T-helper 1 cell treated with Interleukin-12 subunit alpha and Interleukin-12 subunit beta and Interleukin-4 antibody, amounts not matched to agents 30 μg/mL and 1 μg/mL, for 36 hours (primary cell): ENCODE measurements around the gene CHCHD3.
"Not testable (repeated sequence)": the region's sequence is repeated elsewhere in the genome, so short reads cannot be mapped to it uniquely, and the experiment has no call there.

Source experiments
- H3K27ac Mint-ChIP-seq: one replicate; pipeline ENCODE4 v1.8.0; 2021; ENCODE audit warnings: mild to moderate bottlenecking, mixed read lengths
- H3K27me3 Mint-ChIP-seq: one replicate; pipeline ENCODE4 v1.8.0; 2021; ENCODE audit warnings: low read depth, mixed read lengths
- H3K36me3 Mint-ChIP-seq: one replicate; pipeline ENCODE4 v1.8.0; 2021; ENCODE audit warnings: low read depth, mixed read lengths
- H3K4me1 Mint-ChIP-seq: one replicate; pipeline ENCODE4 v1.8.0; 2021; ENCODE audit warnings: low read depth, mixed read lengths
- H3K4me3 Mint-ChIP-seq: one replicate; pipeline ENCODE4 v1.8.0; 2021; ENCODE audit warnings: mild to moderate bottlenecking, moderate library complexity, mixed read lengths
- H3K9me3 Mint-ChIP-seq: one replicate; pipeline ENCODE4 v1.8.0; 2021; ENCODE audit warnings: mixed read lengths

Gene CHCHD3

DNA sequence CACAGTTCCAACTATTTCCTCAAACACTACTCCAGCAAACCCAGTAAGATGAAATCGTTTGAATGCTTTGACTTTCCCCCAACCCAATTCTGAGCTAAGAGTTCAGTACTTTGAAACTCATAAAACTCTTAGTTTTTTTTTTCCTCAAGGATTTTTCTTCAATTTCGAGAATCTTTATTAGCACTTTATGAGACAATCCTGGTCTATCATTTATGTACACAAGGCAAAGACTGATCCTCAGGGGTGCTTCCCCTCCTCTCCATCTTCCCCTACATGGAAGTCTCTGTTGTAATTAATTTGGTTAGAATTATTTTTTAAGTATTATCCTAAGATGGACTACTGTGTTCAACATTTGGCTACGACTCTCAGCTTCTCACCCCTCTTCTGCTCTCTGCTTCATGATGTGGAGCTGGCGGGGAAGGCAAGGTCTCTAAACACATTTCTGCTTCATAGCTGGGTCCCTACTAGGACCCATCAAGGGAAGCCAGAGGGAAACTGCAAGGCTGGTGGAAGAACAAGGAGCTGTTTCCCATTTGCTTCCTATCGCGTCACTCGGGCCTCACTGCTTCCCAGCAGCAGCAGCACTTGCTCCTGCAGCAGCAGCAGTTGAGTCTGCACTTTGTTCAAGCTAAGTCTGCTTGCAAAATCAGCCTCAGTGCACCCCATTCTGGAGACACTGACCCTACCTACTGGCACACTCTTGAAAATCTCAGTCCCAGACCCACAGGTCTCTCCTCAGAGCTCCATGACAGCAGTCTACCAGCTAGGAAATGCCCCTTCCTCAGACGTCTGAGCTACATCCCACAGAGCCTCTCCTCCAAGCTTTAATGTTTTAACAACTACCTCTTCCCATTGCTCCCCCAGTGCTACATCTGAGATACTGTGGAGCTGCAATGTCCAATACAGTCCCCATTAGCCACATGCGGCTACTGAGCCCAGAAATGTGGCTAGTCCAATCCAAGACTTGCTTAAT is 90.0 kb downstream of the CHCHD3 start:
- no peaks in the 10 kb centered on the region for H3K27me3 Mint-ChIP-seq
- H3K4me1 Mint-ChIP-seq: peaks cover 5% of the 10 kb centered on the region
- peaks cover 2% of the 10 kb centered on the region for H3K36me3 Mint-ChIP-seq
- no peak overlapping the region for H3K27ac Mint-ChIP-seq
- H3K9me3 Mint-ChIP-seq: no peaks in the 10 kb centered on the region
- no peak overlapping the region for H3K4me3 Mint-ChIP-seq

DNA sequence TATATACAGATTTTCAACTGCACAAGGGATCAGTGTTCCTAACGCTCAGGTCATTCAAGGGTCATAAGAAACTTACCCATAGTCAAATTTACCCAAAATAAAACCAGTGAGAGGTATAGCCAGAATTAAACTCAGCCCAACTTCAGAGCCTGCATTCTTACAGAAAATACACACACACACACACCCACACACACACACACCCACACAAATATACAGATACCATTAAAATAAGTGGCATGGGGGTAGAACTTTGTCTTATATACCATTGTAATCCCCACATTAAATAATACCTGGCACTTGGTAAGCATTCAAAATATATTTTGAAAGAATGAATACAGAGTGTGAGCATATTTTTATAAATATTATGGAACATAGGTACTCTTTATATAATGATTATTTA is 93.8 kb downstream of the CHCHD3 start:
- Mint-ChIP-seq H3K9me3 (peaks cover 5% of the 10 kb centered on the region), H3K4me1 (peaks cover 2% of the 10 kb centered on the region), H3K4me3 (no peak overlapping the region), H3K36me3 (peaks cover 2% of the 10 kb centered on the region), H3K27me3 (no peaks in the 10 kb centered on the region), H3K27ac (no peak overlapping the region)

DNA sequence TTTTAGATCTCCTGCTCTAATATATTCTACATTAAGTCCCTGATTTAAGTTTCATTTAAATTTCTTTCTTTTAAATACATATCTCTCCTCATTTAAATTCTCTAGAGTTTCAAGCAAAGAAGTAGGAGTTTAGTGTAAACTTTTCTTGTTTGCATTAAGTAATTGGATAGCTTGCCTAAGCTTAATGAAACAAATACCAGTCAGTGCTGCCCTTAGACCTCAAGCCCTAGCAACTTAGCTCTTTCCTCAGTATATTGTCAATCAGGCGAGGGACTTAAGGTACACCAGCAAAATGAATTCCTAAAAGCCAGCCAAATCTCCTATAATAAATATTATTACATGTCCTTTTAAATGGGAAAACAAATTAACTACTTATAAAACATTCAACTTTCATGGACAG is 101.5 kb downstream of the CHCHD3 start:
- no peak overlapping the region for H3K27ac Mint-ChIP-seq
- no peaks in the 10 kb centered on the region for H3K9me3 Mint-ChIP-seq
- no peaks in the 10 kb centered on the region for H3K4me1 Mint-ChIP-seq
- H3K27me3 Mint-ChIP-seq: no peaks in the 10 kb centered on the region
- no peak overlapping the region for H3K4me3 Mint-ChIP-seq
- no peaks in the 10 kb centered on the region for H3K36me3 Mint-ChIP-seq

DNA sequence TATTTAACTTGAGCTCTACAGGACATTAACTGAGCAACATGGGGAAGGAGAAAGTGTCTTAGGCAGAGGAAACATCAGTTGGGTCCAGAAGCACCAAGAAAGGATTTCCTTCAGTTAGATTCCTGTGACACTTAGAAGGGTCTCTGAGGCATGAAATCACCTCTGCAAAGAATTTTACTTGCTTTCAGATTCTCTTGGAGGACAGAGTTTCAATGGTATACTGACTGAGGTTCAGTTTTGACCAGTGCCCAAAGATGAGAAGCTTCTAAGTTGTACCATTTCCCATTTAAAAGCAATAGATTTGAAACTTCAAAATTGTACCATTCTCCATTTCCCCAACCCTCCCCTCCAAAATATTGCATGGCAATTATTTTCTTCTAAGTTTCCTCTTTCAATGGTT is 102.4 kb downstream of the CHCHD3 start:
- no peaks in the 10 kb centered on the region for H3K27me3 Mint-ChIP-seq
- no peaks in the 10 kb centered on the region for H3K36me3 Mint-ChIP-seq
- no peaks in the 10 kb centered on the region for H3K4me1 Mint-ChIP-seq
- H3K27ac Mint-ChIP-seq: no peak overlapping the region
- H3K9me3 Mint-ChIP-seq: no peaks in the 10 kb centered on the region
- H3K4me3 Mint-ChIP-seq: no peak overlapping the region

DNA sequence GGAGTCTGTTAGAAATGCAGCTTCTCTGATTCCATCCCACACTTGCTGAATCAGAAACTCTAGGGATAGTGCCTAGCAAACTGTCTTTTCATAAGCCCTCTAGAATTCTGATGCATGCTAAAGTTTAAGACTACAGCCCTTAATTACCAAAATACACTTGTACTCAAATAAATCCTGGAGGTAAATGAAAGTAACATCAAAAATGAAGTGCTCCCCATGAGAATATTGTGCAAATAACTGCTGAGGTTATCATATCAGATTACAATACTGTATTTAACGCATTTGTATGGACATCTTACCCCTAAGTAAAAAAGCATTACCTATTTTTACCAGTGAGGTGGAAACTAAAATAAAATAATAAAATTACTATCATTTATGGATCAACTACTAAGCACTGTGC is 104.7 kb downstream of the CHCHD3 start:
- Mint-ChIP-seq H3K27ac (no peak overlapping the region), H3K4me3 (no peak overlapping the region), H3K27me3 (no peaks in the 10 kb centered on the region), H3K36me3 (peaks cover 9% of the 10 kb centered on the region), H3K4me1 (no peaks in the 10 kb centered on the region), H3K9me3 (no peaks in the 10 kb centered on the region)

DNA sequence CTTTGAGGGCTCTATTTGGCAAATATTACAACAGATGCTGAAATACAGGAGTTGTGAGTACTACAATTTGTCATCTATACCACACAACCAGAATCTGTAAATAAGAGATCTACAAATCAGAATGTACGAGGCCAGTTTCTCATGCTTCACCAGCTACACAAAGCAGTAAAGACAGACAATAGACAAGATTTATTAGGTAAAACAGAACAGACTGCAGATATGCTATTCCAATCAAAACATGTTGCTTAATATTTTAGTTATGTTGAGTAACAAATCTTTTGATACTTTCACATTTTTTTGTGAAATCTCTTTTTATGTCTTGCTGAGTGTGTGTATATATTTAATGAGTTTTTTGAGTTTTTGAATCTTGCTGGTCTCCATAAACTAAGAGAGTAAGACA is 109.1 kb downstream of the CHCHD3 start:
- Mint-ChIP-seq H3K4me1 (no peaks in the 10 kb centered on the region), H3K4me3 (no peak overlapping the region), H3K27ac (no peak overlapping the region), H3K9me3 (no peaks in the 10 kb centered on the region), H3K27me3 (no peaks in the 10 kb centered on the region), H3K36me3 (peaks cover 9% of the 10 kb centered on the region)

DNA sequence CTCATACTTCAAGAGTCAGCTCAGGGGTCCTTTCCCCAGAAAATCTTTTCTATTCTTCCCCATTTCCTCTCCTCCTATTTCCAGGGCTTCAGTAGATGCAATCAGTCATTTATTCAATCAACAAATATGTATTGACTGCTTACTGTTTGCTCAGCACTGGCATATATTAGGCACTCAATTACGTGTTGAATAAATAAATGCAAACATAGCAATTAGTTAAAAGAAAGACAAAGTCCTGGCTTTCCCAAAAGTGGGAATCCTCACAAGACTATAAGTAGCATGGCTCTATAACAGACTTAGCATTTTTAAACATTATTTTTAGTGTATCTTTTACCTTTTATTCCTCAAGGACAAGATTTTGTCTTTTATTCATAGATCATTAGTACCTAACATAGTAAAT is 111.6 kb downstream of the CHCHD3 start:
- Mint-ChIP-seq H3K4me1 (no peaks in the 10 kb centered on the region), H3K36me3 (peaks cover 9% of the 10 kb centered on the region), H3K27me3 (no peaks in the 10 kb centered on the region)

DNA sequence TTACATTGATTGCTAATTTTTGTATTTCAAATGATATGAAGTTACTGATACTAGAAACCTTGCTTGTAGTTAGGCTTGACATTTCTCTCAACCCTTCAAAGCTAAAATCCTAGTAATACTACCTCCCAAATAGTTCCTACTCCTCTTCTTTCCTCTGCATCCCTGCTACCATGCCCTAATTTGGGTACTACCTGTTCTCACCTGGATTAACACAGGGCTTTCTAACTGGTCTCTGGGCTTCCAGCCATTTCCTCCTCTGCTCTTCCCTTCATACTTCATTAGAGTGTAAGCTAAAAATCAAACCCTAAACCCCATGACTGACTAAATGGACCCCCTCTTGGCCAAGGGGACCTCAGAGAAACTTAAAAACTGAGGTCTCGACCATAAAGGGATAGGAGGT is 112.4 kb downstream of the CHCHD3 start:
- Mint-ChIP-seq H3K4me3 (no peak overlapping the region), H3K9me3 (no peaks in the 10 kb centered on the region), H3K36me3 (peaks cover 9% of the 10 kb centered on the region), H3K27me3 (no peaks in the 10 kb centered on the region), H3K4me1 (no peaks in the 10 kb centered on the region), H3K27ac (no peak overlapping the region)

More for the DNA sequence above, 111.6 kb downstream of the CHCHD3 start:
- Mint-ChIP-seq H3K27ac (no peak overlapping the region), H3K9me3 (no peaks in the 10 kb centered on the region), H3K4me3 (no peak overlapping the region)

DNA sequence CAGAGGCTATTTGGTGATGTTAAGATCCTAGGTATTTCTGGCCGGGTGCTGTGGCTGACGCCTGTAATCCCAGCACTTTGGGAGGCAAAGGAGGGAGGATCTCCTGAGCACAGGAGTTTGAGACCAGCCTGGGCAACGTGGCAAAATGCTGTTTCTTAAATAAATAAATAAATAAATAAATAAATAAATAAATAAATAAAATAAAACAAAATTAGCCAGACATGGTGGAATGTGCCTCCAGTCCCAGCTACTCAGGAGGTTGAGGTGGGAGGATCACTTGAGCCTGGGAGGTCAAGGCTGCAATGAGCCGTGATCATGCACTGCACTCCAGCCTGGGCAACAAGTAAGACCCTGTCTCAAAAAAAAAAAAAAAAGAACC is 114.4 kb downstream of the CHCHD3 start:
- H3K36me3 Mint-ChIP-seq, H3K27ac Mint-ChIP-seq, H3K27me3 Mint-ChIP-seq, H3K4me1 Mint-ChIP-seq, H3K4me3 Mint-ChIP-seq, H3K9me3 Mint-ChIP-seq: not testable (repeated sequence)

DNA sequence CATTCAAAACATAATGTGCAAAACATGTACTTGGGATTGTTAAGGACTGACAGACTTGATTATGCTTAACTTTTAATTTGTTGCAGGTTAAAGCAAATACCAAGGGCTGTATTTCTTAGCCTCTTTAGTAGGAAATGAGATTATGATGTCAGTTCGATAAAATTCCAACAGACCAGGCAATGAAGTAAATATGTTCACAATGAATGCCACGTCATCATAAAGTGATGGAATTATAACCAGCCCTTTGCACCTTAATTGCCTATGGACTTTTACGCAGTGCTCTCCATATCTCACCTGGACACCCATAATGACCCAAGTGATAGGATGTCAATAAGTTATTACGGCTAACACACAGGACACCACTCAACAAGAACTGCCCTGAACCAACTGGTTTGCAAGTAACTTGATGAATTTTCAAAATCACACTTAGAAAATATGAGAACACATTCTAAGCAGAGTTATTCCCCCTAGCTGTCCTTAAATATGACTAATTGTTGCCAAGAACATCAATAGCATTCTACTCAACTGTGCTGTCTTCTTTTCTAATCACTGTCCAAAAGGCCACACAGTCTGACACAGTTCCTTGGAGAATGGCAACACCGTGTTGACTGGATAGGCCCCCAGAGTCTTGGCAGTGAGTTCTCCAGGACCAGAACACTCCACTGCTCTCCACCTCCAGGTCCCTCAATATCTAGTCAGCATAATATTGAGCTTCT is 115.0 kb downstream of the CHCHD3 start:
- H3K4me3 Mint-ChIP-seq: no peak overlapping the region
- no peak overlapping the region for H3K27ac Mint-ChIP-seq
- H3K27me3 Mint-ChIP-seq: no peaks in the 10 kb centered on the region
- no peaks in the 10 kb centered on the region for H3K36me3 Mint-ChIP-seq
- H3K9me3 Mint-ChIP-seq: no peaks in the 10 kb centered on the region
- H3K4me1 Mint-ChIP-seq: no peaks in the 10 kb centered on the region

DNA sequence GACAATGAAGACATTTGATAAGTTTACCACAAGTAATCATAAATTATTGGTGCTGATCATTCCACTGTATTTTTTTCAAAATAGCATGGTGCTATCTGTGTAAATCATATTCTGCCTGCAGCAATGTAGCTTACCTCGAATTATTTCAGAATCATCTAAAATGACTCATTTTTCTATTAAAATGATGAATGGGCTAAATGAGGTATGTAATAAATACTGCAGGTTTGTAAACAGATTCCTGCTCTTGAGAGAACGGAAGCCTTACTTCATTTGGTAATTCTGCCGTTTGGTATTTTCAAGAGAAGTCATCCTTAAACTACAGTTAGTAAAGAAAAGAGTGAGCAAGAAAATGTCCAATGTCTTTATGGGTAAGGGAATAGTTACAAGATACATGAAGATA is 115.9 kb downstream of the CHCHD3 start:
- no peaks in the 10 kb centered on the region for H3K36me3 Mint-ChIP-seq
- no peak overlapping the region for H3K4me3 Mint-ChIP-seq
- no peak overlapping the region for H3K27ac Mint-ChIP-seq
- no peaks in the 10 kb centered on the region for H3K4me1 Mint-ChIP-seq
- no peaks in the 10 kb centered on the region for H3K27me3 Mint-ChIP-seq
- H3K9me3 Mint-ChIP-seq: no peaks in the 10 kb centered on the region

DNA sequence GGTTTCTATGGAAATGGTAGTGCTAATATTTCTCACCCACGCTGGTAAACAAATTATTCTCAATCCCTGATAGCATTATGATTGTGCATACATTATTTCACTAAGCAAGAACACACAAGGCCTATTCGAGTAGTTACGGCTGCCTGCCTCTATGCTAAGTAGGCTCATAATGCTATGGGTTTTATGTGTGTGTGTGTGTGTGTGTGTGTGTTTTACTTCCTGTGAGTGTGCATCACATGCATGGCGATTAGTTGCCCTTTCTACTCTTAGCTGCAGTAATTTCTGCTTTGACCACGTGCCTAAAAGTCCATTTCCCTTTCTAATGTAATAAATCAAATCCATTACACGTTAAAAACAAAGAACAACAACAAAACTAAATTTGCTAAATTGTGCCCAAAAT is 117.0 kb downstream of the CHCHD3 start:
- Mint-ChIP-seq H3K4me3 (no peak overlapping the region), H3K27me3 (no peaks in the 10 kb centered on the region), H3K4me1 (no peaks in the 10 kb centered on the region), H3K27ac (no peak overlapping the region), H3K9me3 (no peaks in the 10 kb centered on the region), H3K36me3 (peaks cover 2% of the 10 kb centered on the region)

DNA sequence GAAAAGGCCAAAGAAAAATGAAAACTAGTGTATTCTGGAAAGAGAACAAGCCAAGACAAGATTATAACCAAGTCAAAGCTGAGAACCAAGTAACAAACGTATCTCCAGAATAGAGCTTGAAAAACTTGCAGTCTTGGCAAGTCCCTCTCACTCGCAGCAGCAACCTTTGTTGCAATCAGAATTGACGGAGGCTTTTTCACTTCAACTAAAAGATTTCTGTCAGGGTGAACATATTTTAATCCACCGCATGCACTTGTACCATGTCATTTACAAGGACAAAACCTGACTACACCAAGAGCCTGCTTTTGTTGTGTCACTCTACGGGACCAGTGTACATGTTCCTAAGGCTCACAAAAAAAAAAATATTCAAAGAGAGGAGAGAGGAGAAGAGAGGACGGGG is 122.0 kb downstream of the CHCHD3 start:
- Mint-ChIP-seq H3K27ac (no peak overlapping the region), H3K36me3 (peaks cover 2% of the 10 kb centered on the region), H3K4me3 (no peak overlapping the region), H3K4me1 (no peaks in the 10 kb centered on the region), H3K9me3 (no peaks in the 10 kb centered on the region), H3K27me3 (no peaks in the 10 kb centered on the region)

DNA sequence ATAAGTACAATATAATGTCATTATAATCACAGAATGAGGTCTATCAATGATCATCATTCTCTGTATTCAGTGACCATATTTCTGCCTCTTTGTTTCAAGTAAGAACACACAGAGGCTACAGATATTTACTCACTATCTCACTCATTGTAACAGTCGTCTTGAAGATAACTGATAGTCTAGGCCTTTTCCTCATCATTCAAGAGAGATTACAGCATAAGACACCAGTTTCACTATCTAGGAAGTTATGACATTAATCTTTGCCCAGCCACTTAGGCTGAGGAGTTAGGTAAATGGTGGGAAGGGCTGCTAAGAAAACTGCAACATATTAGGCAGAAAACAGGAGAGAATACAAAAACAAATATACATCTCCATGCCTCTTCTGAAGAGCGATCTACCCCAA is 125.3 kb downstream of the CHCHD3 start:
- Mint-ChIP-seq H3K4me1 (no peaks in the 10 kb centered on the region), H3K27me3 (no peaks in the 10 kb centered on the region), H3K9me3 (no peaks in the 10 kb centered on the region), H3K4me3 (no peak overlapping the region), H3K36me3 (peaks cover 2% of the 10 kb centered on the region), H3K27ac (no peak overlapping the region)

DNA sequence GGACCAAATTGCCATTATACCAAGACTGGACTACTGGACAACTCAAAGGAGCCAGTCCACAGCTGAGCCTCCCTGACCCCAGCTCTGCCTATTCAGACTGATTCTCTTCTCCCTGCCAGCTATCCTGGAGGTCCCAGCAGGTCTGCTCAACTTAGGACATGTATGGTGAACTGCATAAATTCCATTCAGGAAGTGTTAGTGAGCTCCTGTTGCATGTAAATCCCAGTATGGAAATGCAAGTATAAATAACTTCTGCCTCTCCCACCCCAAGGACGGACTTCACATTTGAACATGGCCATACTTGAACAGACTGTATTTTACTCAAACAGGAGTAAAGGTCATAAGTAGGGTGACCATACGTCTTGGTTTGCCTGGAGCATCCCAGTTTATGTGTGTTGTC is 128.4 kb downstream of the CHCHD3 start:
- no peaks in the 10 kb centered on the region for H3K4me1 Mint-ChIP-seq
- no peaks in the 10 kb centered on the region for H3K36me3 Mint-ChIP-seq
- H3K27me3 Mint-ChIP-seq: no peaks in the 10 kb centered on the region
- no peak overlapping the region for H3K27ac Mint-ChIP-seq
- H3K9me3 Mint-ChIP-seq: no peaks in the 10 kb centered on the region
- H3K4me3 Mint-ChIP-seq: no peak overlapping the region
